Left ventricle myocardium inferior (tissue), 1 donor: ENCODE measurements around the gene EVA1A. TPM values are rescaled to one million over a fixed set of nuclear protein-coding genes. Genes with fewer than 3 reads are reported as not detected.

Experiments
- DNase-seq: peaks from one replicate; pipeline ENCODE4 v3.0.0-alpha.2; 2020
- H3K27ac ChIP-seq: fragments of 200-600 bp; replicated peaks from 2 replicates; pipeline ENCODE4 v1.8.0; 2021
- H3K27me3 ChIP-seq: fragments of 200-600 bp; 2 replicates; pipeline ENCODE4 v1.8.0; 2021; ENCODE audit warnings: low read depth
- H3K36me3 ChIP-seq: fragments of 200-600 bp; 2 replicates; pipeline ENCODE4 v1.8.0; 2021
- H3K4me1 ChIP-seq: fragments of 200-600 bp; 2 replicates; pipeline ENCODE4 v1.8.0; 2021
- H3K4me3 ChIP-seq: fragments of 200-600 bp; 2 replicates; pipeline ENCODE4 v1.8.0; 2021; ENCODE audit warnings: mild to moderate bottlenecking, moderate library complexity
- H3K9me3 ChIP-seq: fragments of 200-600 bp; replicated peaks from 2 replicates; pipeline ENCODE4 v1.8.0; 2021
- CTCF ChIP-seq: fragments of 200-600 bp; IDR thresholded peaks from 2 replicates; pipeline ENCODE4 v1.8.0; 2021; ENCODE audit warnings: antibody characterized with exemption, mild to moderate bottlenecking, borderline replicate concordance
- intact Hi-C: fragments of 100-400 bp; cut with micrococcal nuclease; formaldehyde crosslinking; loops from one replicate; pipeline ENCODE4 v1.11.0; 2022
- total RNA-seq: library from RNA; stranded (reverse); fragmentation: NEBNext Ultra II Directional; extraction: Animal tissue kit (Norgen Biotek cat#: 25700); gene quantifications from one replicate; pipeline ENCODE4 v1.2.1, GENCODE V29; 2021
- donor health status: DM: no; HTN: yes; CAD: no; lungs with severe emphysema.

The EVA1A gene
- total RNA-seq, 1 donor from 2014 or later, result 0.41 TPM

GRCh38 chr2:75543446-75543845 is 17.3 kb downstream of the EVA1A start:
- Histone ChIP-seq H3K27me3 (no peaks in the 10 kb centered on the region), H3K36me3 (no peaks in the 10 kb centered on the region)
- intact Hi-C loops, result no loop called here

DNA sequence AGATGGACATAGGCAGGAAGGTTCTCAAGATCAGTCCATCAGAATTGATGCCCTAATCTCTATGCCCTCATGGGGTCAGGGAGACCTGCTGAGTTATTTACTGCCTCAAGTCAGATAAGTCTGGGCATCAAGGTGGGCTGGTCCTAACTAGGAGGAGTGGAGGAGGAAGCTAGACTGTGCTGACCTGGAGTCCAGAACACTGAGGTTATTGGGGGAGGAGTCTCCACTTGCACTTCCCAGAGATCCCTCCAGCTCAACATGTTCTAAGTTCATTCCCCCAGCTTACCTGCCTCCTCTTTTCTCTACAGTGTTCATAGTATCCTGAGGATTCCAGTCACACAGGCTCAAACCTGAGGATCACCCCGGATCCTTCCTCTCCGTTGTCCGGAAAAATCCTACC is 19.3 kb downstream of the EVA1A start:
- Histone ChIP-seq H3K4me1 (peaks cover 15% of the 10 kb centered on the region), H3K36me3 (no peaks in the 10 kb centered on the region), H3K27ac (no peak overlapping the region), H3K27me3 (no peaks in the 10 kb centered on the region), H3K4me3 (no peak overlapping the region), H3K9me3 (peaks cover 8% of the 10 kb centered on the region)
- DNase-seq, result no peak
- no peak for TF ChIP-seq CTCF
- intact Hi-C loops, result no loop called here

More at GRCh38 chr2:75543446-75543845, 17.3 kb downstream of the EVA1A start:
- no peak for TF ChIP-seq CTCF
- H3K9me3 ChIP-seq, result no peaks in the 10 kb centered on the region
- no peak for DNase-seq
- no peak overlapping the region for H3K4me3 ChIP-seq
- peaks cover 15% of the 10 kb centered on the region for H3K4me1 ChIP-seq
- H3K27ac ChIP-seq, result no peak overlapping the region

GRCh38 chr2:75540994-75541393 is 19.7 kb downstream of the EVA1A start:
- no peak overlapping the region for H3K27ac ChIP-seq
- no peaks in the 10 kb centered on the region for H3K27me3 ChIP-seq

GRCh38 chr2:75539955-75540716 is 20.6 kb downstream of the EVA1A start:
- peaks cover 15% of the 10 kb centered on the region for H3K4me1 ChIP-seq
- TF ChIP-seq CTCF, result no peak
- intact Hi-C loops, result no loop called here
- DNase-seq, result no peak
- H3K27ac ChIP-seq, result no peak overlapping the region
- H3K4me3 ChIP-seq, result no peak overlapping the region
- no peaks in the 10 kb centered on the region for H3K27me3 ChIP-seq
- no peaks in the 10 kb centered on the region for H3K36me3 ChIP-seq
- H3K9me3 ChIP-seq, result peaks cover 8% of the 10 kb centered on the region

More at GRCh38 chr2:75540994-75541393, 19.7 kb downstream of the EVA1A start:
- H3K4me1 ChIP-seq, result peaks cover 15% of the 10 kb centered on the region
- no peaks in the 10 kb centered on the region for H3K36me3 ChIP-seq
- DNase-seq, result no peak
- peaks cover 8% of the 10 kb centered on the region for H3K9me3 ChIP-seq
- intact Hi-C loops, result no loop called here
- no peak for TF ChIP-seq CTCF
- no peak overlapping the region for H3K4me3 ChIP-seq

DNA sequence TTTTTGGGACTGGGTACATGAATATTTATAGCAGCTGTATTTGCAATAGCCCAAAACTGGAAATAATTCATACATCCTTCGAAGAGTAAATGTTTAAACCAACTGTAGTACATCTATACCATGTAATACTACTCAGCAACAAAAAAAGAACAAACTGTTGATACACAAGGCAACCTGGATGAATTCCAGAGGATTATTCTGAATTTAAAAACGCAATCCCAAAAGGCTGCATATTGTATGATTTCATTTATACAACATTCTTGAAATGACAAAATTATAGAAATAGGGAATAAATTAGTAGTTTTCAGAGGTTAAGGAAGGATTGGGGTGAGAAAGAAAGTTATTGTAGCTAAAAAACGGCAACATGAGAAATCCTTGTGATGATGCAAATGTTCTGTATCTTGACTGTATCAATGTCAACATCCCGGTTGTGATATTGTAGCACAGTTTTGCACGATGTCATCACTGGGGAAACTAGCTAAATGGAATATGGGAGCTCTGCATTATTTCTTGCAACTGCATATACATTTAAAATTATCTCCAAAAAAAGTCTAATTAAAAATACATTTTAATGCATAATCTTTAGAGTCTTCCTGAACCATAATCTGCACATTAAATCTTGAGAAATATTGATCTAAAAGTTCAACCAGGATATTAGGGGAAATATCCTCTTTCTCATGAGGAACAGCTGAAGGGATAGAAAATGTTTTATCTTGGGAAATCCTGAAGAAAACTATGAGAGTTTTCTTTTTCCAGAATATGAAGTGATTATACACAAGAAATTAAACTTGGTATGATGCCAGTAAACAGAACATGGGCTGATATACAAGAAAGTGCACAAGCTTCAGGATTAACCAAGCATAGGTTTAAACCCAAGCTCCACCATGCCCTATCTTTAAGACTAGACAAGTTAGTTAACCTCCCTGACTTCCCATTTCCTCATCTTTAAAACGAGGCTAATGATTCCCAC is 21.9 kb downstream of the EVA1A start:
- Histone ChIP-seq H3K9me3 (peaks cover 8% of the 10 kb centered on the region), H3K4me1 (peaks cover 15% of the 10 kb centered on the region), H3K4me3 (no peak overlapping the region), H3K27ac (no peak overlapping the region), H3K27me3 (no peaks in the 10 kb centered on the region), H3K36me3 (no peaks in the 10 kb centered on the region)
- TF ChIP-seq CTCF, result no peak
- DNase-seq, result no peak
- intact Hi-C loops, result no loop called here
